GM21825 (cell line): Measurements from ENCODE around the gene ENTREP3.
"Not testable (repeated sequence)": the region's sequence is repeated elsewhere in the genome, so short reads cannot be mapped to it uniquely, and the experiment has no call there.

Experiments used
- ATAC-seq: cut with Tn5 transposase; IDR thresholded peaks from one replicate; pipeline ENCODE4 v1.9.1; 2021; ENCODE audit warnings: mild to moderate bottlenecking, moderate library complexity; ENCODE audit not compliant: unreplicated experiment

ENTREP3 gene

GRCh38 chr1:155255243-155256007 lies at the start of gene ENTREP3:
Gene ENTREP3, minus strand, starts transcription at chr1:155255483. Its CDS starts 606 bp downstream, at chr1:155254877.
- ATAC-seq = peak; percentile 53

GRCh38 chr1:155304558-155305063 lies 49.3 kb upstream of the ENTREP3 start:
- ATAC-seq = no peak

- ATAC-seq = no peak
These were observed 46.1 kb upstream of the ENTREP3 start, which contains the start of gene PKLR for GRCh38 chr1:155301342-155301841. Gene PKLR, minus strand, starts transcription at chr1:155301438. Its CDS starts 43 bp downstream, at chr1:155301395.

GRCh38 chr1:155300553-155301329 lies 45.5 kb upstream of the ENTREP3 start:
- no peak for ATAC-seq

GRCh38 chr1:155300024-155300423 lies 44.7 kb upstream of the ENTREP3 start:
- ATAC-seq = no peak

GRCh38 chr1:155297384-155297783 lies 42.1 kb upstream of the ENTREP3 start:
- no peak for ATAC-seq

GRCh38 chr1:155296661-155297060 lies 41.4 kb upstream of the ENTREP3 start:
- ATAC-seq = no peak

- ATAC-seq = no peak
These were observed 40.6 kb upstream of the ENTREP3 start for GRCh38 chr1:155295942-155296267.

GRCh38 chr1:155295183-155295941 lies 40.1 kb upstream of the ENTREP3 start:
- no peak for ATAC-seq

GRCh38 chr1:155294520-155295182 lies 39.4 kb upstream of the ENTREP3 start:
- ATAC-seq = no peak

- ATAC-seq = no peak
These were observed 37.9 kb upstream of the ENTREP3 start for GRCh38 chr1:155293086-155293749.

- not testable (repeated sequence) for ATAC-seq
These were observed 35.7 kb upstream of the ENTREP3 start for GRCh38 chr1:155291006-155291405.

- ATAC-seq = no peak
These were observed 32.8 kb upstream of the ENTREP3 start for GRCh38 chr1:155287987-155288543.

- ATAC-seq = no peak
These were observed 31.3 kb upstream of the ENTREP3 start for GRCh38 chr1:155286544-155286943.

- no peak for ATAC-seq
These were observed 30.4 kb upstream of the ENTREP3 start for GRCh38 chr1:155285631-155286044.

GRCh38 chr1:155285063-155285462 lies 29.8 kb upstream of the ENTREP3 start:
- ATAC-seq = no peak

GRCh38 chr1:155284476-155284875 lies 29.2 kb upstream of the ENTREP3 start:
- ATAC-seq = no peak

GRCh38 chr1:155282488-155283091 lies 27.3 kb upstream of the ENTREP3 start:
- ATAC-seq = no peak

- ATAC-seq = no peak
These were observed 24.0 kb upstream of the ENTREP3 start for GRCh38 chr1:155279268-155279667.
